GM21717 (cell line): ENCODE measurements around the gene COMMD10.
"Not testable (repeated sequence)": the region's sequence is repeated elsewhere in the genome, so short reads cannot be mapped to it uniquely, and the experiment has no call there.

Experiments
- ATAC-seq: cut with Tn5 transposase; IDR thresholded peaks from one replicate; pipeline ENCODE4 v1.9.1; 2021; ENCODE audit warnings: mild to moderate bottlenecking, moderate library complexity; ENCODE audit not compliant: unreplicated experiment

Gene COMMD10

GRCh38 chr5:116091416-116091815, 6.6 kb downstream of the COMMD10 start:
- no peak for ATAC-seq

GRCh38 chr5:116097301-116097700, 12.5 kb downstream of the COMMD10 start:
- ATAC-seq, result no peak

- no peak for ATAC-seq
These were observed 14.2 kb downstream of the COMMD10 start for GRCh38 chr5:116098998-116099397.

- ATAC-seq, result not testable (repeated sequence)
These were observed 20.1 kb downstream of the COMMD10 start for GRCh38 chr5:116104941-116105340.

GRCh38 chr5:116115163-116115562, 30.3 kb downstream of the COMMD10 start:
- ATAC-seq, result no peak

- ATAC-seq, result no peak
These were observed 45.6 kb downstream of the COMMD10 start for GRCh38 chr5:116130471-116130870.

- no peak for ATAC-seq
These were observed 46.2 kb downstream of the COMMD10 start for GRCh38 chr5:116130976-116131375.

GRCh38 chr5:116133281-116133680, 48.5 kb downstream of the COMMD10 start:
- no peak for ATAC-seq

GRCh38 chr5:116135344-116135743, 50.5 kb downstream of the COMMD10 start:
- peak; percentile 100 for ATAC-seq

- no peak for ATAC-seq
These were observed 52.9 kb downstream of the COMMD10 start for GRCh38 chr5:116137544-116138378.

- no peak for ATAC-seq
These were observed 57.7 kb downstream of the COMMD10 start for GRCh38 chr5:116142495-116142894.

- no peak for ATAC-seq
These were observed 59.3 kb downstream of the COMMD10 start for GRCh38 chr5:116144103-116144502.

- no peak for ATAC-seq
These were observed 60.2 kb downstream of the COMMD10 start for GRCh38 chr5:116144991-116145390.

GRCh38 chr5:116145416-116145815, 60.6 kb downstream of the COMMD10 start:
- no peak for ATAC-seq

GRCh38 chr5:116152169-116152568, 67.3 kb downstream of the COMMD10 start:
- ATAC-seq, result no peak

- no peak for ATAC-seq
These were observed 68.9 kb downstream of the COMMD10 start for GRCh38 chr5:116153687-116154174.

GRCh38 chr5:116154252-116154651, 69.4 kb downstream of the COMMD10 start:
- ATAC-seq, result no peak

- no peak for ATAC-seq
These were observed 70.1 kb downstream of the COMMD10 start for GRCh38 chr5:116154931-116155330.

- no peak for ATAC-seq
These were observed 73.1 kb downstream of the COMMD10 start for GRCh38 chr5:116157902-116158301.

- ATAC-seq, result no peak
These were observed 74.2 kb downstream of the COMMD10 start for GRCh38 chr5:116159006-116159405.

- ATAC-seq, result no peak
These were observed 89.3 kb downstream of the COMMD10 start for GRCh38 chr5:116174111-116174510.

GRCh38 chr5:116176121-116176520, 91.3 kb downstream of the COMMD10 start:
- no peak for ATAC-seq

GRCh38 chr5:116178925-116179324, 94.1 kb downstream of the COMMD10 start:
- no peak for ATAC-seq
